Ishikawa (cell line): ENCODE data around the gene ARHGEF10L.

Experiments used
- CEBPB ChIP-seq: IDR thresholded peaks from 2 replicates; pipeline ENCODE4 v1.6.1; 2012
- CREB1 ChIP-seq: IDR thresholded peaks from 2 replicates; pipeline ENCODE4 v1.6.1; 2012; ENCODE audit warnings: low read depth
- EGR1 ChIP-seq: IDR thresholded peaks from 2 replicates; pipeline ENCODE4 v1.6.1; 2012
- EP300 ChIP-seq: IDR thresholded peaks from 2 replicates; pipeline ENCODE4 v1.6.1; 2012; ENCODE audit warnings: borderline replicate concordance
- FOXM1 ChIP-seq: IDR thresholded peaks from 2 replicates; pipeline ENCODE4 v1.6.1; 2012; ENCODE audit warnings: low read depth, borderline replicate concordance
- NFIC ChIP-seq: IDR thresholded peaks from 2 replicates; pipeline ENCODE4 v1.6.1; 2012
- RAD21 ChIP-seq: IDR thresholded peaks from 2 replicates; pipeline ENCODE4 v1.6.1; 2012; ENCODE audit warnings: low read depth
- REST ChIP-seq: IDR thresholded peaks from 2 replicates; pipeline ENCODE4 v1.6.1; 2012; ENCODE audit warnings: low read depth, mild to moderate bottlenecking
- TAF1 ChIP-seq: IDR thresholded peaks from 2 replicates; pipeline ENCODE4 v1.6.1; 2012; ENCODE audit warnings: low read depth, mild to moderate bottlenecking
- TEAD4 ChIP-seq: IDR thresholded peaks from 2 replicates; pipeline ENCODE4 v1.6.1; 2012
- YY1 ChIP-seq: IDR thresholded peaks from 2 replicates; pipeline ENCODE4 v1.6.1; 2012; ENCODE audit warnings: low read depth
- ZBTB7A ChIP-seq: IDR thresholded peaks from 2 replicates; pipeline ENCODE4 v1.6.1; 2012; ENCODE audit warnings: low read depth
- TF ChIP-seq, protein P1 (sequence below): IDR thresholded peaks from 2 replicates; pipeline ENCODE4 v1.6.1; 2012
- TF ChIP-seq, protein P2 (sequence below): IDR thresholded peaks from 2 replicates; pipeline ENCODE4 v1.6.1; 2012

- TF ChIP-seq YY1 (no peak), NFIC (no peak), FOXM1 (no peak), EGR1 (no peak), EP300 (no peak), CEBPB (no peak), TAF1 (no peak), TEAD4 (no peak), RAD21 (no peak), REST (no peak), CREB1 (no peak), ZBTB7A (no peak)
- TF ChIP-seq, protein P1, sequence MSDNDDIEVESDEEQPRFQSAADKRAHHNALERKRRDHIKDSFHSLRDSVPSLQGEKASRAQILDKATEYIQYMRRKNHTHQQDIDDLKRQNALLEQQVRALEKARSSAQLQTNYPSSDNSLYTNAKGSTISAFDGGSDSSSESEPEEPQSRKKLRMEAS: no peak
- TF ChIP-seq, protein P2, sequence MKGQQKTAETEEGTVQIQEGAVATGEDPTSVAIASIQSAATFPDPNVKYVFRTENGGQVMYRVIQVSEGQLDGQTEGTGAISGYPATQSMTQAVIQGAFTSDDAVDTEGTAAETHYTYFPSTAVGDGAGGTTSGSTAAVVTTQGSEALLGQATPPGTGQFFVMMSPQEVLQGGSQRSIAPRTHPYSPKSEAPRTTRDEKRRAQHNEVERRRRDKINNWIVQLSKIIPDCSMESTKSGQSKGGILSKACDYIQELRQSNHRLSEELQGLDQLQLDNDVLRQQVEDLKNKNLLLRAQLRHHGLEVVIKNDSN: no peak
These were observed 56.7 kb downstream of the ARHGEF10L start for GRCh38 chr1:17596186-17596585.
